ENCODE results near the gene EXOC7.
A peak's percentile ranks its signal among the peaks of the same experiment; 100 is the strongest.
"Not testable (repeated sequence)": the region's sequence is repeated elsewhere in the genome, so short reads cannot be mapped to it uniquely, and the experiment has no call there.

Gene EXOC7

DNA sequence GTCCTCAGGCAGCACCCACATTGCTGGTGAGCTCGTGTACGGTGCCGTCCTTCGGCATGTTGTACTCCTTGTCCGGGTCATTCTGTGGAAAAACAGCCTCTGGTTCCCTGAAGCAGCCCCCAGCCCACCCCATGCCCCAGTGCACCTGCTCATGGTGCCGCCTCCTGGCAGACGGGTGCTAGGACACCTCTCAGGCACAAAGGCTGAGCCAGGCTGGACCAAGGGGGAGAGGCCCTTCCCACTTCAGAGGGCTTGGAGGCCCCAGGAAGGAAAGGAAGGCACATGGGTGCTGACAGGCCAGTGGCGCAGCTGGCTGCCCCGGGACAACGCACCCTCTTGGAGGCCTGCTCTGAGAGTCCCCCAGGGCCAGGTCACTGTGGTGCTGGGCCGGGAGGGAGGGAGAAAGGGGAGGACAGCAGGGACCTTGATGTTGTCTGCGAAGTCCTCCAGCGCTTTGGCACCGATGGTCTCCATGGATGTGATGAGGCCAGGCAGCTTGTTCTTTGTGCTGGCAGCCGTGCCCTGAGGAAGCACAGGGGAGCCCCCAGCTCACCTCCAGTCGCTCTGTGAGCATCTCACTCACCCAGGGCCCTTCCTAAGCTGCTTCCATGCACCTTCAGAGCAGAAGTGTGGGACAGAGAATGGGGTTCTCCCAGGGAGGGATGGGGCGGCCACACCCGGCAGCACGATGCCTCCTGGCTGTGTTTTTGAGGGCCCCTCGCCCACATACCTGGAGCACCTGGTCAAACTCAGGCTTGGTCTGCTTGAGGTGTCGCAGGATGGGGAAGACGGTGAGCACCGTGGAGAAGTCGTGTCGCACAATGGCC, 15.3 kb downstream of the EXOC7 start:
- no peak for DNase-seq

DNA sequence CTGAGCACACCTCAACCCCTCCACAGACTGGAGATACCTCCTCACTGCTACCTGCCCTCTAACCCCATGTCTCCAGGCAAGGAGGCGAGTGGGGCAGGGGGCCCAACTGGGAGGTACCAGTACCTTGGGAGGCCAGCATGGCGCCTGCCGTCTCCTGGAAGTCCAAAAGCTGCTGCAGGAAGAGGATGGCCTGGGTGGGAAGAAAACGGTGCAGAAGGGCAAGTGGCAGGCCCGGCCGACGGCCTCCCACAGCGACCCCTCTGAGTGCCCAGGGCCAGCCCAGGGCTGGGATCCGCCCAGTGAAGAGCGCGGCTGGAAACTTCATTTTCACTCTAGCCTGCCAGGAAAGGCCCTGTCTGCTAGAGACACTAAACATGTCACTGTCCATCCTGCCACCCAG, 16.1 kb downstream of the EXOC7 start:
- no peak for DNase-seq

DNA sequence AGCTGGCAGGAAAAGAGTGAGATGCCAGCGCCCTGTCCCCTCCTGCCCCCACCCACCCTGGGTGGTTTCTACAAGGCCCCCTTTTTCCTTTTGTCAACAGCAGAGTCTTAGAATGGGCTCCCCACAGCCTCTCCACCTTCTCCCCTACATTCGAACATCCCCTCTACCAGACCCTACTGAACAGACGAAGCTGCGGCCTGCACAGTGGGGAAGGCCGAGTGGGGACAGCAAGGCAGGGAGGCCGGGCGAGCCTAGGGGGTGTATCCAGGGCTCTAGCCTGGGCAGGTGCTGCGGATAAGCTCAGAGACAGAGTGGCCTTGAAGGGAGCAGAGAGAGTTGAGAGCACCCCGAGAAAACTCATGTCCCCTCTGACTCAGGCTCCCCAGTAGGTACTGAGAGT, 17.2 kb downstream of the EXOC7 start:
- DNase-seq = no peak

DNA sequence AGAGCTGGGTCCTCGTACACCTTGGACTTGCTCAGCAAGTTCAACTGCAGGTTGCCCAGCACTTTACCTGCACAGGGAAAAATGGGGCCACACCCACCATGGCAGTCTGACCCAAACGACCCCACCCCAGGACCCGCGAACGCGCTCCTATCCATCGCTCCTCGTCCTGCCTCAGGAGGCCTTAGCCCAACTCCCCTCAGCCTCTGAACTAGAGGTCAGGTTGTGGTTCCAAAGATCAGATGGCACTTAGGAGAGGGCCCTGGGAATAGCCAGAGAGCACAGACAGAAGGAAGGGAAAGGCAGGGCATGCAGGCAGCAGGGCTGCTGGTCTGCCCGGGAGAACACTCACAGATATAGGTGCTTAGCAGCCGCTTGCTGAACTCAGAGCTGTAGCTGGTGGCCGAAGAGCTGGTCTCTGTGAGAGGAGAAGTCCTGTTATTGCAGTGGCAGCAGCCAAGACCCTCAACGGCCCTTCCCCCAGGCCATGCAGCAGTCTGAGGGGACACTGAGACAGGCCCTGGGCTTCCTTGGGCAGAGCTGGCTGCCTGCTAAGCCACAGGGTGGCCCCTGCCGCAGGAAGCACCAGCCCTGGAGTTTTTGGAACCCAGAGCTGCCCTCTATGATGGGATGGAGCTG, 17.7 kb downstream of the EXOC7 start:
- DNase-seq = no peak

DNA sequence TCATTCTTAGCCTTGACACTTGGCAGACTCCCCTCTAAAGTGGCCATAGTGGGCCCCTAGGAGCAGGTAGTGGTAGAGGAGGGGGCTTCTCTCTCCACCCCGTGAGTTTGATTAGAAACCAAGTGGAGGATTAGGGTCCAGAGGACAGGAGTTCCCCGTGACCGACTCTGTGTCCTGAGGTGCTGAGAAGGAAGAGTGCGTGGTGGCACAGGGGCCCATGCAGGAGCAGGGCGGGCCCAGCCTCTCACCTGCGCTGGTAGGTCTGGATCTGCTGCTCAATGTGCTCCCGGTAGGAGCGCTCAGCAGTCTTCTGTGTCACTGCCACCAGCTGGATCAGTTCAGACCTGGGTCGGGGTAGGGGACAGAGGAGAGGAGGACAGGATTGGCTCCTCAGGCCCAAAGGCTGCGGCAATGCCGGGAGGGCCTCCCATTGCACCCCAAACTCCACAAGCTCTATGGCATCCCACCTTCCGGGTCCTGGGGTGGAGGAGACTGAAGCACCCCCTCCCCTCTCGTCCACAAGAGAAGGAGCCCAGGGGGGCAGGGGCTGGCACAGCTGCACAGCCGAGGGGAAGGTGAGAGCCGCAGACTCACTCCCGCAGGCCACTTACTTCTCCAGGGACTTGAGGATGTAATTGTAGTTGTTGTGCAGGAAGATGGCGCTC, 18.4 kb downstream of the EXOC7 start:
- no peak for DNase-seq

DNA sequence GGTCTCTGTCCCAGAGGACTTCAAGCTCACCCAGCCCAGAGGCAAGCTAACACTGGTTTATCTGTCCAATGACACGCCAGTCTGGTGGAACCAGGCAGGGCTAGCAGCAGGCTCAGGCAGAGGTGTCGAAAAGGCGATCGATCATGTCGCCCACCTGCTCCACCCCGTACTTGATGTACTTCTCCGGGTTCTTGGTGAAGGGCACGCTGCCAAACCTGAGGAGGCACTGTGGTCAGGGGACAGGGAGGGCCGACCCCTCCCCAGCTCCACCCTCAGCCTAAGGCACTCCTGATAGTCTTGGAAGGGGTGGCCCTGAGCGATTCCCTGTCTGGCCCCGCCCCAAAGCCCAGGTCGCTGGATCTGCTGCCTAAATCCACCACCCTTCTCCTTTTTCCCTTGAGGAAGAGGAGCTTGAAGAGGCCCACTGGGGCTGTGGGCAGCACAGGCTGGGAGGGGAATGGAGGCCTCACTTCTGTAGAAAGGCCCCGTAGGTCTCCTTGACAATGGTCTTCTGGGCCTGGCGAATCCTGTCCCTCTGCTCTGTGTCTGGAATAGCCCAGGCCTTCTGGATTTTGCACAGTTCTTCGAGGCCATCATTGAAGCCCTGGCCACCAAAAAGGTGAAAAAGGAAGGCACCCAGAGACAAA, 19.9 kb downstream of the EXOC7 start:
- no peak for DNase-seq

DNA sequence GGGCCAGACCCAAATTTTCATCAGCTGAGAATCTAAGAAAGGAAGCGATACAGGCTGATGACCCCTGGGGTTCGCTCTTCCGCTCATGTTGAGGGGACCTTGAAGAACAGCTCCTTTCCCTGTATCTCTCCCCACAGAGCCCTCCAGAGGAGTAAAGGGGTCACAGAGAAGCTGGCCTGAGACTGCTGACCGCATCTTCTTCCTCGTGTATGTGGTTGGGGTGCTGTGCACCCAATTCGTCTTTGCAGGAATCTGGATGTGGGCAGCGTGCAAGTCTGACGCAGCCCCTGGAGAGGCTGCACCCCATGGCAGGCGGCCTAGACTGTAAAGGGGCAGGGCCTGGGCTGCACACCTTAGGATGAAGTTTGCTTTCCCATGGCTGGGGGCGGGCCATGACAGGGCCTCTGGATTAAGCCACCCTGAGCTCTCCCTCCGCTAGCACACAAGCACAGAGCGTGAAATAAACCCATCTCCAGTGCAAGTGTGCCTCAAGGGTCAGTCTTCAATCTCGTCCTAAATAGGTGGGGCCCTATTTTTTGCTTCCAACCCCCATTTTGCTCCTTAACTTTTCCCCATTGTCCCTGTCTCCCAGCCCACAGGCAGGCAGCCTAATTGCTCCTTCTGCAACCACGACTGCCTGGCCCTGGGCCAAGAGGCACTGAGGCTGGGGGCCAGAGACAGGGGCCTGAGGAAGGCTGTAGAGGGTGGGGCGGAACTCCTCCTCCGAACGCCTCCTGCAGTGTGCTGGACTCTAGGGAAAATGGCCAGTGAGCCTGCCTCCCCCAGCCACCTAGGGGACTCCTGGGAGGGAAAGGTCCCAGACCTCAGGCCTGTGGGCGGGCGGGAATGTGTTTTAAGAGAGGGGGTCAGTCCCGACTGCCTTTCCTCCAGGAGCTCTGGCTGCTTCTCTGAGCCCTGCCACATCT, 21.0 kb downstream of the EXOC7 start:
- no peak for DNase-seq

DNA sequence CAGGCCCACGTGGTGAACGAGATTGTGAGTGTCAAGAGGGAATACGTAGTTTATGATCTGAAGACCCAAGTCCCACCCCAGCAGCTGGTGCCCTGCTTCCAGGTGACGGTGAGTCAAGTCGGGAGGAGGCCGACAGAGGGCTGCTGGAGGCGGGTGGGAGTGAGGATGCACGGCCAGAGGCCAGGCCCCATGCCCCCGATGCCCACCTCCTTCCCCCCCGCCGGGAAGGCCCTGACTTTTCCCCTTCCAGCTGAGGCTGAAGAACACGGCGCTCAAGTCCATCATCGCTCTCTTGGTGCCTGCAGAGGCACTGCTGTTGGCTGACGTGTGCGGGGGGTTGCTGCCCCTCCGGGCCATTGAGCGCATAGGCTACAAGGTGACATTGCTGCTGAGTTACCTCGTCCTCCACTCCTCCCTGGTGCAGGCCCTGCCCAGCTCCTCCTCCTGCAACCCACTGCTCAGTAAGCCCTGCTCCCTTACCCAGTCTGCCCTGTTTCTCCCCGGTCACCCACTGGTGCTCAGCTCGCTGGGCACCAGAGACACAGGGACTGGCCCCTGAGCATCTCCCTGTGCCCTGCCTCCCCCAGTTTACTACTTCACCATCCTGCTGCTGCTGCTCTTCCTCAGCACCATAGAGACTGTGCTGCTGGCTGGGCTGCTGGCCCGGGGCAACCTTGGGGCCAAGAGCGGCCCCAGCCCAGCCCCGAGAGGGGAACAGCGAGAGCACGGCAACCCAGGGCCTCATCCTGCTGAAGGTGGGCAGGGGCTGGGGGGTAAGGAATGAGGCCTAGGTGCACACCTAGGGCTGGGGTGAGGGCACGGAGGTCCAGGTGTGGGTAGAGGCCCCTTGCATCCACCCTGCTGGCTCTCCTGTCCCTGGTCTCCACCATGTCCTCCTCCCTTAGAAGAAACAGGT, 22.0 kb downstream of the EXOC7 start:
- DNase-seq = no peak

DNA sequence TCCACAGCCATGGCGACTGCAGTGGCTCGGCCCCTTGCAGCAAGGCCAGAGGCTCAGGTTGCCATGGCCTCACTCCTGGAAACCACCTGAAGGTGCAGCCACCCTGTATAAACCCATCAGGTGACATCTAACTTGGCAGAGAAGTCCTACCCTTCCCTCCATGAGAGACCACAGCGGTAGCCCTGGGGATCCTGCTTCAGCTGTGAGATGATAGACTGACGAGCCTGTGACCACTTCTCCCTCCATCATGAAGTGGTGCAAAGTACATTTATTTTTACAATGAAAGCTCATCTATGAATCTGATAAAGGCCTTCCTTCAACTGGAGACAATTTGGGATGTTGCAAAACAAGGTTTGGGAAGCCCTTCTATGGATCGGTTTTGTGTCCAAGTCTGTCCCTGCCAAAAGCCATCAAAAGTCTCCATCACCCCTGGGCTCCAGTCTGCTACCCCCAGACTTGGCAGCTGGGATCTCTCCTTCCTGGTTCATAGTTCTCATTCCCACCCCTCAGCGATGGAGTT, 22.8 kb downstream of the EXOC7 start:
- no peak for DNase-seq

DNA sequence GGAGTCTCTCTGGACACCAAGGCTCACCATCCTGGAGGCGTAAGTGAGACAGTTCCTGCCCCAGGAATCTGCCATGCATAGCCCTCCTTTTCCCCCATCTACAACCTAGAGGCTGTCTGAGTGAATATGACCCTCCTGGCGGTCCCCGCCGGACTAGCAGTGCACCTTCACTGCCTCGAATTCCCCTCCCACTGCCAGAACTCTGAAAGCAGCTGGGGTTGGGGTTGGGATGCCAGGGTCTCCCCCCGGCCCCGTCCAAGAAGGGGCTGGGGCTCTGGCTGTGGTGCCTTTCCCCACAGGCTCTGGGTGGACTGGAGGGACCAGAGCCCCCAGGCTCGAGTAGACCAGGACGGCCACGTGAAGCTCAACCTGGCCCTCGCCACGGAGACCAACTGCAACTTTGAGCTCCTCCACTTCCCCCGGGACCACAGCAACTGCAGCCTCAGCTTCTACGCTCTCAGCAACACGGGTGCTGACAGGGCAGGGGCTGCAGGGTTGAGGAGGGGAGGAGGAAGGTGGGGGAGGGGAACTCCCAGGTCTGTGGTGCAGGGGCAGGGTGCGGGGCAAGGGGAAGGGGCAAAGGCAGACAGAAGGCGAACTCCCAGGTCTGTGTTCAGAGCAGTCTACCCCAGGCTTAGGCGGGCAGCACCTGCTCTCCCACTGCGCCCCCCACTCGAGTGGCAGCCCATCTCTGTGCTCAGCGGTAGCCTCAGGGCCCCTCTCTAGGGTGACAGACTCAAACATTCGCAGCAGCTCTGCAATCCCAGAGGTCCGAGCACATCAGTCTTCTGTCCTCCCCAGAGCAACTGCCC, 23.4 kb downstream of the EXOC7 start:
- no peak for DNase-seq

DNA sequence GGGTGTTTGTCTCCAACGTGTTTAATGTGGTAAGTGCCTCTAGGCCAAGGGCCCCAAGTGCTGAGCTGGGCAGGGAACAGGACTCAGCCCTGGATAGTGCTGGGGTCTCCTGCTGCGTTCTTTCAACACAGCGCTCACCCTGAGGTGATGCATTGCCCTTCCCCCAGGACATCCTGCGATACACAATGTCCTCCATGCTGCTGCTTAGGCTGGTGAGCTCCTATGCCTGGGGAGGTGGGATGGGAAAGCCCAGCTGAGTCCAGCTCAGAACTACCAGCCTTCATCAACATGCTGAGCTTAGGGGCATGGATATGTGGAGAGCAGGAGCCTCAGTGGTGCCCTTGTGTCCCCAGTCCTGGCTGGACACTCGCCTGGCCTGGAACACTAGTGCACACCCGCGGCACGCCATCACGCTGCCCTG, 24.0 kb downstream of the EXOC7 start:
- no peak for DNase-seq

DNA sequence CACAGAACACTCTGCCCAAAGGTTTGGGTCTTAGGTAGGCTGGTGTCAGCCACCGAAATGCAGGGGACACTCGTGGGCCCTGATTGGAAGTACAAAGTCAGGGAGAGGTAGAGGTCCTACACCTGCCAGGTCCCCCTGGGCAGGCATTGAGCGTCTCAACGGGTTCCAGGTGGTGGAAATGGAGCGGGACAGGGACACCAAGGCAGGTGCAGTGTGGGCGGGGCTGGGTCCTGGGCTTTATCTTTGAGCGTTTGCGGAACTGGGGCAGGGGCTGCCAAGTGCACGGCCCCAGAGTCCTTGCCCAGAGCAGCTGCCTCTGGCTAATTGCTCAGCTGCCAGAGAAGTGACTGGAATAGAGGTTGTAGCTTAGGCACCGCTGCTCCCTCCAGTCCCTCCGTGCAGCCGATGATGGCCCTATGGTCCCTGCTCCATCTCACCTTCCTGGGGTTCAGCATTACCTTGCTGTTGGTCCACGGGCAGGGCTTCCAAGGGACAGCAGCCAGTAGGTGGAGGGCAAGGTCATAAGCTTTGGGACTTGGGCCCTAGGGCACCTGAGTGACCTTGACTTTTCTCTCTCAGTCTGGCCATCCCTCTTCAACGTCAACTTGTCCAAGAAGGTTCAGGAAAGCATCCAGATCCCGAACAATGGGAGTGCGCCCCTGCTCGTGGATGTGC, 24.6 kb downstream of the EXOC7 start, which contains the start of gene ZACN:
Gene ZACN, plus strand, starts transcription at position 323 of the 675 bp plus-strand sequence. Its CDS starts 83 bp downstream, at position 406.
- peak; percentile 41 for DNase-seq

DNA sequence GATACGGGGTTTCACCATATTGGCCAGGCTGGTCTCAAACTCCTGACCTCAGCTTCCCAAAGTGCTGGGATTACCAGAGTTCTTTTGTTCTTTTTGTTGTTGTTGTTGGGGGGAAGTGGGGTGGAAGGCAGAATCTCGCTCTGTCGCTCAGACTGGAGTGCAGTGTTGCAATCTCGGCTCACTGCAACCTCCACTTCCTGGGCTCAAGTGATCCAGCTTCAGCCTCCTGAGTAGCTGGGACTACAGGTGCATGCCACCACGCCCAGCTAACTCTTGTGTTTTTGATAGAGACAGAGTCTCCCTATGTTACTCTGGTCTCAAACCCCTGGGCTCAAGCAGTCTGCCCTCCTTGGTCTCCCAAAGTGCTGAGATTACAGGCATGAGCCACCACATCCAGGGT, 25.2 kb downstream of the EXOC7 start:
- not testable (repeated sequence) for DNase-seq

DNA sequence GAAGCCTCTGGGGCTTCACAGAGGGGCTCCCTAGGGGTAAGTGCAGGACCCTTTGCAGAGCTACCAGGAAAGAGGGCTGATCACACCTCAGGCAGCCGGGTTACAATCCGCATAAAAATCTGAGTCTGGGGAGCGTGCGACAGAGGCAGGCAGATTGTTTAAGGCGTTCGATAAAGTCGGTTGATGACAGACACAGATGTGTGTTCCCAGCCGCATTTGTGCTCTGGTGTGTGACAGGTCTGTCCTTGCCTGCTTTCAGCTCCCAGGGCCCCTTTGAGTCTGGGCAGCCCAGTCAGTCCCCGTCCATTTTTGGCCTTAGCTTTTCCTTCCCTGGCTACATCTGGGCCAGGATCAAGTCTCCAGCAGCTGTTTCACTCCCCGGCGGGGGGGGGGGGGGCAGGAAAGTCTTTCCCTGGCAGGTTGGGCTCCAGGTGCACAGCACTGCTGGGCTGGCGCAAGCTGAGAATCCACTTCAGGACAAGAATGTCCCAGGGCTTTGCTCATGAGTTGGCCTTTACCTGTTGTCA, 25.9 kb downstream of the EXOC7 start:
- no peak for DNase-seq

DNA sequence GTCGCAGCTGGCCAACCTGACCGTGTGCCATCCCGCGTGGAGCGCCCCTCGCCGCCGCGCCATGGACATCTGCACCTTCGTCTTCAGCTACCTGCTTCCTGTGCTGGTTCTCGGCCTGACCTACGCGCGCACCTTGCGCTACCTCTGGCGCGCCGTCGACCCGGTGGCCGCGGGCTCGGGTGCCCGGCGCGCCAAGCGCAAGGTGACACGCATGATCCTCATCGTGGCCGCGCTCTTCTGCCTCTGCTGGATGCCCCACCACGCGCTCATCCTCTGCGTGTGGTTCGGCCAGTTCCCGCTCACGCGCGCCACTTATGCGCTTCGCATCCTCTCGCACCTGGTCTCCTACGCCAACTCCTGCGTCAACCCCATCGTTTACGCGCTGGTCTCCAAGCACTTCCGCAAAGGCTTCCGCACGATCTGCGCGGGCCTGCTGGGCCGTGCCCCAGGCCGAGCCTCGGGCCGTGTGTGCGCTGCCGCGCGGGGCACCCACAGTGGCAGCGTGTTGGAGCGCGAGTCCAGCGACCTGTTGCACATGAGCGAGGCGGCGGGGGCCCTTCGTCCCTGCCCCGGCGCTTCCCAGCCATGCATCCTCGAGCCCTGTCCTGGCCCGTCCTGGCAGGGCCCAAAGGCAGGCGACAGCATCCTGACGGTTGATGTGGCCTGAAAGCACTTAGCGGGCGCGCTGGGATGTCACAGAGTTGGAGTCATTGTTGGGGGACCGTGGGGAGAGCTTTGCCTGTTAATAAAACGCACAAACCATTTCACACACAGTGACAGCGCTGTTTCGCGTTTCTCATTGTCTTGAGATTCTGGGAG, 26.6 kb downstream of the EXOC7 start:
- no peak for DNase-seq

DNA sequence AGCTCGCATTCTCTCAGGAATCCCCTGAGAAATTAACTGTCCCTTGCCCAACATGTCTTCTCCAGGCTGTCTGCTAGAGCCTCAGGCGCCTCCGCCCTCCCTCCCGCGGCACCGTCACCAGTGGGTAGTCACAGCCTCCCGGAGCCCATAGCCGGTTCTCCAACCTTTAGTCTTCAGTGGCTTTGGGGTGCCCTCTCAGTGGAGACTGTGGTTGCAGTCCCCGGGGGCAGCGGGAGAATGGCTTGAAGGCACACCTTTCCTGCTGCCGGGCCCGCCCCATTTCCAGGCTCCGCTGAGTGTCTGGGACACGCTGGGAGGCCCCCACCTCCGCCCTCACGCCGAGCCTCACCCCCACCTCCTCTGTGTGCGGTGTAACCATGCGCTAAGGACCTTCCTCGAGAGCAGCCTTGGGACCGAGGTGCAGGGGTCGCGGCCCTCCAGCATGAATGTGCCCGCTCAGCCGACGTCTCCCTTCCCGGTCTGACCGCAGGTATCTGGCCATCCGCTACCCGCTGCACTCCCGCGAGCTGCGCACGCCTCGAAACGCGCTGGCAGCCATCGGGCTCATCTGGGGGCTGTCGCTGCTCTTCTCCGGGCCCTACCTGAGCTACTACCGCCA, 27.3 kb downstream of the EXOC7 start:
- DNase-seq = no peak

DNA sequence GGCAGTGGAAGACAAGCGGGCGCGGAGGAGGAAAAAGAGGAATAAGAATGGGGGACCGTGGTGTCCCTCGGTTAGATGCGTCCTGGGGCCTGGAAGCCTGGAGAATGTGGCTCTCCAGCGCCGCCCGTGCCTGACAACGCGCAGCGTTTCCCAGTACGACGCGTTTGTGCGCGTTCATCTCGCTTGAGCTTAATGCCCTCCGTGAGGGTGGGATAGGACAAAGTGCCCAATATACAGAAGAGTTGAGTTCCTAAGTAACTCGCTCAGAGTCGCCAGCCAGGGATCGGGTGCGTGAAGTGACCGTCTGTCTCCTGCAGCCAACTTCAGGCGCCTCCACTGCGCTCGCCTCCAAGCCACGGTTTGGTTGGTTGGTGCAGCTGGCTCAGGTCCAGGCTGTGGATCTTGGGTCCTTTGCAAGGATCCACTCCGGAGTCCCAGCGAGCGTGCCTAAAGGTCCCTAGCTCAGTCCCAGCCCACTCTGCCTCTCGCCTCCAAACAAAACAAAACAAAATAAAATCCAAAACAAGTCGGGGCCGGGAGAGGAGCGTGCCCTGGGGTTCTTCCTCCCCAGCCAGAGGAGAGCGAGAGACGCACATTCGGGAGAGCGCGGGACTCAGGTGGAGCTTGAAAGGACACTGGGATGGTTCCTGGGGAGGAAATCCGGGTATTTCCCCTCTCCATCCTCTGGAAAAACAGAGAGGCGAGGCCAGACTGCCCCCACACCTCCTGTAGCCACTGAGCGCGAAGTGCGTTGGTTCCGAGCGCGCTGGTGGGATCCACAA, 28.0 kb downstream of the EXOC7 start:
- no peak for DNase-seq
